GM21825 (cell line): ENCODE results near the gene LUC7L2.
"Not testable (repeated sequence)": the region's sequence is repeated elsewhere in the genome, so short reads cannot be mapped to it uniquely, and the experiment has no call there.

Experiments used
- ATAC-seq: cut with Tn5 transposase; IDR thresholded peaks from one replicate; pipeline ENCODE4 v1.9.1; 2021; ENCODE audit warnings: mild to moderate bottlenecking, moderate library complexity; ENCODE audit not compliant: unreplicated experiment

Gene LUC7L2

DNA sequence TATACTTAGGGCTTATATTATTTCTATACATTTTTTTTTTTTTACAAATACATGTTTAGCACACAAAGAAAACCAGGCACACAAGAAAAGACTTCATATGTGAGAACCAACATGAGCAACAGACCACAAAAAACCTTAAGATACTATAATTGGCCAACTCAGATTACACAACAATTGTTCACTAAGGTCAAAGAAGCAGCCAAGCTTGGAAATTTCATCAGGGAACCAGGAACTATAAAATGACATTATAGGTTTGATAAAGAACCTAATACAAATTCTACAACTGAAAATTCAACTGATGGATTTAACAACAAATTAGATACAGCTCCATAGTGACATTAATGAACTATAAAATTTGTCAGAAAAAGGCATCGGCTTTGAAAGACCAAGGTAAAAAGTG lies 4.4 kb upstream of the LUC7L2 start:
- ATAC-seq, result no peak

DNA sequence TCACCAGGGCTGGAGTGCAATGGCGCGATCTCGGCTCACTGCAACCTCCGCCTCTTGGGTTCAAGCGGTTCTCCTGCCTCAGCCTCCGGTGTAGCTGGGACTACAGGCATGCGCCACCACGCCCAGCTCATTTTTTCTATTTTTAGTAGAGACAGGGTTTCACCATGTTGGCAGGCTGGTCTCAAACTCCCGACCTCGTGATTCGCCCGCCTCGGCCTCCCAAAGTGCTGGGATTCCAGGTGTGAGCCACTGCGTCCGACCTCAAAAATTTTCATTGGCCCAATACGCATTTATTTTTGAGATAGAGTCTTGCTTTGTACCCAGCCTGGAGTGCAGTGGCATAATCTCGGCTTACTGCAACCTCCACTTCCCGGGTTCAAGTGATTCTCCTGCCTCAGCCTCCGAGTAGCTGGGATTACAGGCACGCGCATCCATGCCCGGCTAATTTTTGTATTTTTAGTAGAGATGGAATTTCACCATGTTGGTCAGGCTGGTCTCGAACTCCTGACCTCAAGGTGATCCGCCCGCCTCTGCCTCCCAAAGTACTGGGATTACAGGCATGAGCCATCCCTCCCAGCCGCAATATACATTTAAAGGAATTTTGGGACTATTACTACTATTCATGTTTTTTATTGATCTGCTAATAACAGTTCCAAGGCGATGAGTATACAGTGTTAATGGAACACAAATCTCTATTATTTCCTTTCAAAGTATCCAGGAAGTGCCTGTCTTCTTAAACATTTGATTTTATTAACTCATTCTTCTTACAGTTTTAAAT lies 1.8 kb upstream of the LUC7L2 start:
- not testable (repeated sequence) for ATAC-seq

DNA sequence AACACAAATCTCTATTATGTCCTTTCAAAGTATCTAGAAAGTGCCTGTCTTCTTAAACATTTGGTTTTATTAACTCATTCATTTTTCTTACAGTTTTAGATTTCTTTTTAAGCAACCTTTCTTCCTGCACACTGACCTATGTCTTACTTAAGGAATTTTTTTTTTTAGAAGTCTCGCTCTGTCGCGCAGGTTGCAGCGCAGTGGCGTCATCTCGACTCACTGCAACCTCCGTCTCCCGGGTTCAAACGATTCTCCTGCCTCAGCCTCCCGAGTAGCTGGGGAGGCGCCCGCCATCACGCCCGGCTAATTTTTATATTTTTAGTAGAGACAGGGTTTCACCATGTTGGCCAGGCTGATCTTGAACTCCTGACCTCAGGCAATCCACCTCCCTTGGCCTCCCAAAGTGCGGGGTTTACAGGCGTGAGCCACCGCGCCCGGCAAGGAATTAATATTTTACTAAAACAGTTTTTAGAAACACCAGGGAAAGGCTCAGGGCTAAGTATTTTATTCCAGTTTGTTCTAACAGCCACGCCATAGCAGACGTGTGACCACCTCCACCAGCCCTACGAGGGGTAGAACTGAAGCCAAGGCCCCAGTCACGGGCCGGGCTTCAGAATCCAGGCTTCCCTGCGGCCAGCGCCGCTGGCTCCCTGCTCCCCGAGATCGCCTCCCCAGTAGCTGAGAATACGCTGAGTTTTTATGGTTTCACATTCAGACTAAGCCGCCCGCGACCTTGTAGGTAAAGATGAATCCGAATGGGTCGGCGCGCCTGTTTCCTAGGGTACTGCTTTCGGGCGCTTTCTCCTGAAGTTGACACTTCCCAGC lies 941 bp upstream of the LUC7L2 start:
- peak; percentile 15 for ATAC-seq

DNA sequence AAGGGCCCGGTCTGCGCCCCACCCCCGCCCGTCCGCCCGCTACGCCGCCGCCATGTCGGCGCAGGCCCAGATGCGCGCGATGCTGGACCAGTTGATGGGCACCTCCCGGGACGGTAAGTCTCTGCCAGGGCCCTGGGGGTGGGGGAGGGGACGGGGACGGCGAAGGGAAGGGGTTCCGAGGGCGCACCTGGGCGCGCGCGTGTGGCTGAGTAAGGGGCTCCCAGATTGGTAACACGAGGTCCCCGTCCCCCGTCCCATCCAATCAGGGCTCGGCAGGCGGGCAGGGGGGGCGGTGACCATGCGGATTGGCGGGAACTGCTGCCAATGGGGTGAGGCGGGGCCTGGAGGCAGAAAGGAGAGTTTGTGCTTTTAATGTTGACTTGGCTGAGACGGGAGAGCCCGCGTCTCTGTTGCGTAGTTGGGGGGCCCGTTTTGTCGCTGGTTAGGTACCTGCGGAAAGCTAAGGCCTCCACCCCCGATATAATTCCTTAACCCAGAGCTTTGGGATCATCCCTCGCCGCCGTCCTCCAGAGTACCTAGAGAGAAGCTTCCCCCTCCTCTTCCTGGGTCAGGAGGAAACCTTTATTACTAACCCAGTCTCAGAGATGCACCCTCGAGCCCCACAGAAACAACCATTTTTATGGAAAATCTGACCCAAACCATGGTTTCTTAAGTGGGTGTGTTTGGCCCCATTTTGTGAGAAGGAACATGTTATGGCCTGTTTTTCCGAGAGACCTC lies 685 bp downstream of the LUC7L2 start:
- peak; percentile 71 for ATAC-seq

DNA sequence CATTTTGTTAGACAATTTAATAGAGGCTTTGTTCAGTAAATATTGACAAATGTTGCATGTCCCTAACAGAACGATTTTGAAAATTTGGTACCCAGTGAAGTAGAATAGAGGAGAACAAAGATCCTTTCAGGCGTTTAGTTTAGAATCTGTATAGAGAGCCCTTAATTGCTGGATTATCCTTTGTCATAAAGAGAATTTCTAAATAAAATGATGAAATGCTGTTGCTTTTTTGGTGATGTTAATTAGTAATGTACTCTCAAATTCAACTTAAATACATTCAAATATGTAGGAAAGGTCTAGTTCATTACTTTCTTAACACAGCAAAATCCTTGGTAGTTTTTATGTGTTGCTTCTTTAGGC lies 1.2 kb downstream of the LUC7L2 start:
- ATAC-seq, result no peak

DNA sequence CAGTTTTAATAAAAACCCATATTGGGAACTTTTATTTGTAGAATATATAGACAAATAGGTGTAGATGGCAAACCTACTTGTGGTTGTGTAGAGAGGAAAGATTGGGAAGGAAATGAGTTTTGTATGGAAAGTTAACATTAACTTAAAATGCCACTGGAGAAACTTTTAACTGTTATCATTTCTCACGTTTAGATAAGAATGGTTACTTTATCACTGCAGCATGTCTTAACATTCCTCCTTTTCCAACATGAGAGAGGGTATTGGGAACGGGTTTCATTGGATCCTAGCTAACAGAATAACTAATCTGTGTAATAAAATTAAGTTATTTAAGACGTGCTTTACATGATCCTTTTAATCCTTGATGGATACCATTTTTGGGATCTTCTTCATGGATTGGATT lies 1.8 kb downstream of the LUC7L2 start:
- no peak for ATAC-seq

DNA sequence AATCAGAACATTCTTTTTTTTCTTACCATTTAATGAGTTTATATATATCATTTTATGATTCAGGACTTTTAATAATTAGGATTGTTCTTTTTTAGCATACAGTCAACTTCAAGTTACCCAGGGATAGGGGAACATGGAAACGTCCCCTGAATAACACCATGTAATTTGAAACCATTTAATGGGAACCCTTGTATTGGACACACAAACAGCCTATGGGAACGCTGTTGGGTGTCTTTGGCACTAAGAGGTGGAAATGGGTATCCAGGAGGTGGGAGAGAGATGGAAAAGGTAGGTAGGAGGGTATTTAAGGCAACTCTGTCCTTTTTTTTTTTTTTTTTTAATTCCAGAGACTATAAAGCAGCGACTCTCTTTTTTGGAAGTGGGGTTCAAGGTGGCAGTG lies 2.6 kb downstream of the LUC7L2 start:
- no peak for ATAC-seq

DNA sequence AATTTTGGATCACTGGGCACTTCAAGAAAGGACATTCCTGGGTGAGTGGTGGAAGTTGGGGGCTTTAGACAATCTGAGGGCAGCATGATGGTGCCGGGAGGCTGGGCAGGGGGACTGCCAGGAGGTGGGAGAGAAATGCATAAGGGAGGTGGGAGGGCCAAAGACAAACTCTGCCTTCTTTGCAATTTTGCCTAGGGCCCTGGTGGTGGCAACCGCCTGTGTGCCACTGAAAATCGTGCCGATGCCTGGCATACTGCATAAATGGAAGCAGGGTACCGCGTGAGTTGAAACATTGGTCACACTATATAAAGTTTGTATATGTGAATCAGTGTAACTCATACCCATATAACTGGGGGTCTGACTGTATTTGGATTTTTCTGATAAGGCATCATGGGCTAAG lies 3.3 kb downstream of the LUC7L2 start:
- no peak for ATAC-seq

DNA sequence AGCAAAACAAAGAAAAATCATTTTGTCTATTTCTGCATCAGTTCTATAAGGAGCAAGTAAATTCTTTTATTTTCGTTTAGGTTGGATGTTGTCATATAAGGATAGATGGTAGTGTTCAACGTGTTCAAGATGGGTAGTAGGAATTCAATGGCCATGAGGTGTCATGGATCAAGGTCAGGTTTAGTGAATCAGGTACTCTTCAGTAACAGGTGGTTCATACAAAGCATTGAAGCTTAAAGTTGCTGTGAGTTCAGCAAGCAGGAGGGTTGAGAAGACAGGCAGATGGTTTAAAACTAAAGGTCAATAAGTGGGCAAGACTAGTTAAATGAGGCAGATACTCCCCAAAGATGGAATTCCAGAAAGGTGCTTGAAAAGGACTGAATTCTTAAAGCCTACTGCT lies 5.6 kb downstream of the LUC7L2 start:
- no peak for ATAC-seq

DNA sequence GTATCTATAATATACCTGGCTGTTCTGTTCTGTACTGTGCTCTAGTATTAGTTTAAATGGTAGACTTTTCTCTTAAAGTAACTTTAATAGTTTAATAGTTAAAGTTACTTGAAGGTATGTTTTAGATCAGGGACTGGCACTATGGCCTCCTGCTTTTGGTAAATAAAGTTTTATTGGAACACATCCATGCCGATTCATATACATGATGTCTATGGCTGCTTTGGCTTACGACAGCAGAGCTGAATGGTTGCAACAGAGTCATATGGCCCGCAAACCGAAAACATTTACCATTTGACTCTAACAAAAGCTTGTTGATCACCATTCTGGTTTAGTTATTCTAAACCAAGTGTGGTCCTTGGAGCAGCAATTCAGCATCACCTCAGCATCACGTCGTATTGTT lies 6.7 kb downstream of the LUC7L2 start:
- ATAC-seq, result no peak

DNA sequence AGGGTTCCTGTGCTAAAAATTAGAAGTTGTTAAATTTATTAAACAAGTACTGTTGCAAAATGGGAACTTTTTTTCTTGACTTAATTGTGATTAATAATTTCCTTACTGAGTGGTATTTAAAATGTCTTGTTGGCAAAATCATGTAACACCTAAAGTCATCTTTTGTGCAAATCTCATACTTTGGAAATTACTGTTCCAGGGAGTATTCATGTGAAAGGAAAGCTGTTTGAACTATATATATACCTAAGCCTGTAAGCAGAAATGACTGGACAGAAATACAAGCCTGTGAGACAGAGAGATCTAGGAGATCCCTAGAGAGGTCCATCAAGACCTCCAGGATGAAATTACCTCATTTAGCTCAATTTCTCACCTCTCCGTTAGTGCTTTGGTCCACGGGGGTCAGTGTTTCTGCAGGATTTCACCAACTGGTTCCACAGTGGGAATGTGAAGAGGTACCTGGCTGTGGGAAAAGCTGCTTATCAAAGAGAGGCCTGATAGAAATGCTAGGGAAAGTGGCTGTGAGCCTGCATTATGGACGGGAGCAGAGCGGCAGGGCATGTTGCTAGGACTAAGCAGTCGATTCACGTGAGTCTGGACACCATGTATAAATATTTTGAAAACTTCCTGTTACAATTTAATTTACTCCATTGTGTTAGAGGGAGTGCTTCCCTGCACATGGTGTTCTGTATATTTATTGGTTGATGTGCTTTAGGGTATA lies 7.9 kb downstream of the LUC7L2 start:
- no peak for ATAC-seq

DNA sequence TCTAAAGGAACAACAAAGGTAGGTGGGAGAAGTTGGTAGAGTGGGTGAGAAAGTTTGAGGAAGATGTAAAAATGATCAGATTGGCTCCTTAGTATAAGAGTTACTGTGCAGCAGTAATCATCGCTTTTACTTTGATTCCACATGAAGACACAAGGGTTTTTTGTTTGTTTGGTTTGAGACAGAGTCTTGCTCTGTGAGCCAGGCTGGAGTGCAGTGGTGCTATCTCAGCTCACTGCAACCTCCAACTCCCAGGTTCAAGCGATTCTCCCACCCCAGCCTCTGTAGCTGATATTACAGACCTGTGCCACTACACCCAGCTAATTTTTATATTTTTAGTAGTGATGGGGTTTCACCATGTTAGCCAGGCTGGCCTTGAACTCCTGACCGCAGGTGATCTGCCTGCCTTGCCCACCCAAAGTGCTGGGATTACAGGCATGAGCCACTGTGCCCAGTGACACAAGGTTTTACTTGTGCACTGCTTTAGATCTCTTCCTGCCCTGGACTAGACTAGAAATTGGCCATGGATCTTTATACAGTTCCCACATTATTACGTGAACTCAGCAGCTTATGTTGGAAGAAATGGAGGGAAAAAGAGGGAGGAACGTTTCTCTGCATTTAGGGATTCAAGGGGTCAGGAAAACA lies 10.7 kb downstream of the LUC7L2 start:
- ATAC-seq, result no peak

DNA sequence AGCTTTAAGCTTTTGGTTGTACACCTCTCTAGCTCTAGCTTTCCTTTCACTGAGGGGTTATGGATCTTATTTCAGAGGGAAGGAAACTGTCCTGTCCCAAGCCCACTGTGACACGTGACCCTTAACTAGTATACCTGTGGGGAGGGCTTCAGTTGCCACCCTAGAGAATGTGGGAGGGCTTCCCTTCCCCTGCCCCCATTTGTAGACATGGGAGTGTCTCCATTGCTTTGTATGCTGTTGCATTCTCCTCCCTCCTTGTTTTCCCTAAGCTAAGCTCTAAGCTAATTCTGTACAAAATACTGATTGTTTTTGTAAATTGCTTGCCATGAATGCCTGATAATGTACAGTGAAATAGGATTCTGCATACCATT lies 11.2 kb downstream of the LUC7L2 start:
- no peak for ATAC-seq

DNA sequence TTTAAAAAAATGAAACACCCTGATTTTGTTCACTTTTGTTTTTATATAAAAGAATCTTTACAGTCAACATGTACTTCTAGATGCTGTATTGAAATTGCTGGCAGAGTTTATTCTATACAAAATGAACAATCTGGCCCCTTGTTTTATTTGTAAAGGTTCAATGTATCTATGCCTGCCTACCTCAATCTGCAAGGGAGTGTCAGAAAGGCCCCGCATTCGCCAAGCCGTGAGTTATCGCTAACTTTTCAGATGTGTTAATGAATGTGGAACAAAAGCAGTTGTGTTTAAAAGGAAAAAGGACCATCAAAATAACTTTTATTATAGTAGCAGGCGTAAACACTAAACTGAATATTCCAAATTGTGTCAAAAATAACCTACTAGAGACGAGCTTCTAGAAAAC lies 14.6 kb downstream of the LUC7L2 start:
- ATAC-seq, result no peak

DNA sequence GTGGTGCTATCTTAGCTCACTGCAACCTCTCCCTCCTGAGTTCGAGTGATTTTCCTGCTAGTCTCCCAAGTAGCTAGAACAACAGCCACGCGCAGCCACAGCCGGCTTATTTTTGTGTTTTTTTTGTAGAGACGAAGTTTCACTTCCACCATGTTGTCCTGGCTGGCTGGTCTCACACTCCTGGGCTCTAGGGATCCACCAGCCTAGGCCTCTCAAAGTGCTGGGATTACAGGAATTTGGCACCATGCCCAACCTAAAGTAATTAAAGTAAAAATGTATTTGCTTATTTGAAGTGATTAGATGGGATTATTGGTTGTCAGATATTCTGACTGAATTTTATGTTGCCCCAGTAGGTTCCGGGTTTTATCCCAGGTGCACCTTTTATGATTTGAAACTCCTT lies 22.7 kb downstream of the LUC7L2 start:
- no peak for ATAC-seq

DNA sequence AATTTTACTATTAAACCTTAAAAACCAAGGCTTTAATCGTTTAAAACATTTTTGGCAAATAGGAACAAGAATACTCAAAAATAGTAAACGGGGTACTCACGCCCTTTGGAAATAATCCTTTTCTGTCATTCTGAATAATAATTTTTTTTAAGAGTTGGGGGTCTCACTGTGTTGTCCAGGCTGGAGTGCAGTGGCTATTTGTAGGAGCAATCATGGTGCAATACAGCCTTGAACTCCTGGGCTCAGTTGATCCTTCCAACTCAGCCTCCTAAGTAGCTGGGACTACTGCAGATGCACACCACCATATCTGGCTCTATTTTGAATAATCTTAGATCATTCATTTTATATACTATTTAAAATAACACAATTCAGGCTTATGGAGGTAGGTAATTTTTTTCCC lies 24.9 kb downstream of the LUC7L2 start:
- ATAC-seq, result no peak

DNA sequence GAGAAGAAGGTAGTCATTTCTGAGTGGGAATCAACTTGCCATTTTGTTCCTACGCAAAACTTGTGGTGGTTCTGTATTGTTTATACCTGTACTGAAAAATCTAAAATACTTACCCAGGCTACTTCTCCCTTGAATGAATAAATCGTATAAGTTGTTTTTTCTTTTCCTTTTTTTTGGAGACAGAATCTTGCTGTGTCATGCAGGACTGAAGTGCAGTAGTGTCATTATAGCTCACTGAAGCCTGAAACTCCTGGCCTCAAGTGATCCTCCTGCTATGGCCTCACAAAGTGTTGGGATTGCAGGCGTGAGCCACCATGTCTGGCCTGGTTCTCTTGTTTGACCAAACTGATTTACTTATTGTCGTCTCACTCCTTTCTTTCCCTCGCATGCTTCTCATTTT lies 27.9 kb downstream of the LUC7L2 start:
- no peak for ATAC-seq

DNA sequence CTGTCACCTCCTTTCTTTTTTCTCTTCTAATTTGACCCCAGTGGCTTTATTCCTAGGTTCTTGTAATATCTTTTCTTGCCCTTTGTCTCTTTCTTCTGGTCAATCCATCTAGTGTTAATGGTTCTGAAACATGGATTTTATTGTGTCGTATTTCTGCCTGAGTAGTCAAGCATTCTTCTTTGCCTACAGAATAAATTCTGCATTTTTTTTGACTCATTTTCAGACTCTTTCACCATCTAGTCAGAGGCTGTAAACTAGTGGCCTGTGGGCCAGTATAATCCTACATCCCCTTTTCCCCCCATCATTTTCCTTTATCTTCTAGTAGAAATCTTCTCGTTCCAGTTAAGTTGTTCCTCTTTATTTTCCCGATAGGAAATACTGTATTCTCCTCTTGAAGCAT lies 29.4 kb downstream of the LUC7L2 start:
- ATAC-seq, result no peak

DNA sequence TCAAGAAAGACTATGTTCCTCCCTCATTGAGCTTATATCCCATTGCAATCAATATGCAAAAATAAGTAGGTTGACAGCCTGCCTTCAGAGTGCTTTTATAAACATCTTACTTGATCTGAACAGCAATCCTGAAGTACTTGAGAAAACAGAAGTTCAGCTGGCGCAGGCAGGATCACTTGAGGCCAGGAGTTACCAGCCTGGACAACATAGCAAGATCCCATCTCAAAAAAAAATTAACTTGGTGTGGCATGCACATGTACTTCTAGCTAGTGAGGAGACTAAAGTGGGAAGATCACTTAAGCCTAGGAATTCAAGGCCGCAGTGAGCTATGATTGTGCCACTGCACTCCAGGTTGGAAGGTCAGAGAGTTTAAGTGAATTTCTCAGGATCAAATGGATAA lies 30.1 kb downstream of the LUC7L2 start:
- no peak for ATAC-seq

DNA sequence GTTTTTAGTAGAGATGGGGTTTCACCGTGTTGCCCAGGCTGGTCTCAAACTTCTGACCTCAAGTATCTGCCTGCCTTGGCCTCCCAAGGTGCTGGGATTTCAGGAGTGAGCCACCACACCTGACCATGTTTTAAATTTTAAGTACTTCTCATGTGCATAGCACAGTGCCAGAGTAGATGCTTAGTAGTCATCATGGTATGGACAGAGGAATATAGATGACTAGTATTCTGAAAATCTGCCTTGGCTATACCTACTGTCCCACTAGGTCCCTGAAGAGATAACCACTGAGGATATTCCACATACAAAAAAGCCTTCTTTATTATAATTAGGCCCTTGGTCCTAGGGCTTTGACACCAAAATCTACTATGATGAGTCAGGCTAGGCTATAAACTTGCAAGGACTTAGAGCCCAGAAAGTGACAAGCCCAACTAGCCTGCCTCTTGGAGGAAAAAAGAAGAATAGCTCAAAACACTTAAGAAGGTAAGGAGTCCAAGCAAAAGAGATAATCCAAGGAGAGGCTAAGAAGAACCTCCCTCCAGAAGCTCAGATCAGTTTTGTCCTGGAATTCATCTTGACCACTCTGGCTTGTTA lies 34.0 kb downstream of the LUC7L2 start:
- no peak for ATAC-seq
